HepG2 (cell line): ENCODE data around the gene ADGRG1. TPM values are rescaled to one million over a fixed set of nuclear protein-coding genes. Genes with fewer than 3 reads are reported as not detected.

Source experiments
- FOXO1 ChIP-seq: sonication (generic); formaldehyde crosslinking; IDR thresholded peaks from 2 replicates; pipeline ENCODE4 v1.4.0; 2020; ENCODE audit warnings: missing genetic modification reagents
- GABPB1 ChIP-seq: IDR thresholded peaks from 2 replicates; pipeline ENCODE4 v1.6.1; 2016; ENCODE audit warnings: mild to moderate bottlenecking, missing genetic modification reagents, moderate library complexity, missing compliant biosample characterization
- JUND ChIP-seq: sonication (generic); formaldehyde crosslinking; IDR thresholded peaks from 2 replicates; pipeline ENCODE4 v1.8.0; 2022; ENCODE audit warnings: mild to moderate bottlenecking, missing genetic modification reagents
- NFKBIZ ChIP-seq: IDR thresholded peaks from 2 replicates; pipeline ENCODE4 v1.6.1; 2018; ENCODE audit warnings: missing genetic modification reagents, missing compliant biosample characterization
- RBAK ChIP-seq: sonication (generic); formaldehyde crosslinking; IDR thresholded peaks from 2 replicates; pipeline ENCODE4 v1.5.1; 2020; ENCODE audit warnings: mild to moderate bottlenecking, missing genetic modification reagents
- SMC3 ChIP-seq: IDR thresholded peaks from 2 replicates; pipeline ENCODE4 v1.6.1; 2011; ENCODE audit warnings: low read length, improper control_type of control experiment
- TFE3 ChIP-seq: IDR thresholded peaks from 2 replicates; pipeline ENCODE4 v1.6.1; 2016
- YEATS4 ChIP-seq: sonication (generic); formaldehyde crosslinking; IDR thresholded peaks from 2 replicates; pipeline ENCODE4 v1.4.0; 2020; ENCODE audit warnings: missing genetic modification reagents, borderline replicate concordance
- ZBTB20 ChIP-seq: sonication (generic); formaldehyde crosslinking; IDR thresholded peaks from 2 replicates; pipeline ENCODE4 v1.8.1; 2023; ENCODE audit warnings: missing genetic modification reagents, low read depth, mild to moderate bottlenecking, borderline replicate concordance
- ZC3H13 ChIP-seq: sonication (generic); formaldehyde crosslinking; IDR thresholded peaks from 2 replicates; pipeline ENCODE4 v1.8.1; 2023; ENCODE audit warnings: mild to moderate bottlenecking, missing genetic modification reagents, moderate library complexity
- ZNF292 ChIP-seq: sonication (generic); formaldehyde crosslinking; IDR thresholded peaks from 2 replicates; pipeline ENCODE4 v1.8.1; 2022; ENCODE audit warnings: mild to moderate bottlenecking, low read depth, missing genetic modification reagents, borderline replicate concordance
- ZNF33B ChIP-seq: sonication (generic); formaldehyde crosslinking; IDR thresholded peaks from 2 replicates; pipeline ENCODE4 v1.5.1; 2020; ENCODE audit warnings: mild to moderate bottlenecking, missing genetic modification reagents
- ZNF451 ChIP-seq: sonication (generic); formaldehyde crosslinking; IDR thresholded peaks from 2 replicates; pipeline ENCODE4 v1.5.0; 2020; ENCODE audit warnings: mild to moderate bottlenecking, missing genetic modification reagents
- ZNF660 ChIP-seq: sonication (generic); formaldehyde crosslinking; IDR thresholded peaks from 2 replicates; pipeline ENCODE4 v1.5.1; 2020; ENCODE audit warnings: mild to moderate bottlenecking, low read depth, missing genetic modification reagents, borderline replicate concordance
- polyA plus RNA-seq, 8 experiments: library from polyadenylated mRNA; depleted of rRNA in 3 of 8; stranded (reverse) in 7 of 8; unstranded in 1 of 8; fragments of >200 nt; fragmentation: Illumina TruSeq in 4 of 8; extraction: Trizol in 4 of 8; gene quantifications; 2 replicates each; pipeline versions ENCODE4 v1.2.1 to v1.2.3, GENCODE V29; 2011 to 2016; ENCODE audit warnings: low read depth in 4 of 8, missing spikeins in 1 of 8, mixed read lengths in 1 of 8; ENCODE audit not compliant: insufficient read depth in 1 of 8
- total RNA-seq, 5 experiments: library from RNA; depleted of rRNA; stranded (reverse); fragments of >200 nt; fragmentation: Illumina TruSeq; extraction: Trizol; gene quantifications; 2 replicates each; pipeline ENCODE4 v1.2.3, GENCODE V29; 2016; ENCODE audit warnings: low read depth in 1 of 5
- TF ChIP-seq, protein P1 (sequence below): IDR thresholded peaks from 2 replicates; pipeline ENCODE4 v1.6.1; 2016; ENCODE audit warnings: missing genetic modification reagents, missing compliant biosample characterization
- TF ChIP-seq, protein P2 (sequence below): IDR thresholded peaks from 2 replicates; pipeline ENCODE4 v1.6.1; 2016; ENCODE audit warnings: missing compliant biosample characterization, missing genetic modification reagents, borderline replicate concordance
- TF ChIP-seq, protein P3 (sequence below): sonication (generic); formaldehyde crosslinking; IDR thresholded peaks from 2 replicates; pipeline ENCODE4 v1.5.0; 2020; ENCODE audit warnings: mild to moderate bottlenecking, missing genetic modification reagents, borderline replicate concordance

The ADGRG1 gene
- total and polyA plus RNA-seq, 2 of the 13 experiments (the other 11 are each of a cell fraction or from before 2014, with no cell fraction given) = 2.7 to 5.9 TPM

- TF ChIP-seq, protein P1, sequence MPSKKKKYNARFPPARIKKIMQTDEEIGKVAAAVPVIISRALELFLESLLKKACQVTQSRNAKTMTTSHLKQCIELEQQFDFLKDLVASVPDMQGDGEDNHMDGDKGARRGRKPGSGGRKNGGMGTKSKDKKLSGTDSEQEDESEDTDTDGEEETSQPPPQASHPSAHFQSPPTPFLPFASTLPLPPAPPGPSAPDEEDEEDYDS (CRISPR knock-in tag) = peak; percentile 70
- TF ChIP-seq JUND (no peak), RBAK (no peak), ZC3H13 (CRISPR knock-in tag) (no peak), TFE3 (CRISPR knock-in tag) (peak; percentile 12; the same call in 1 of the 2 replicates), ZNF660 (no peak), GABPB1 (CRISPR knock-in tag) (no peak), NFKBIZ (CRISPR knock-in tag) (no peak), FOXO1 (CRISPR knock-in tag) (peak; percentile 11; the same call in 1 of the 2 replicates), ZNF451 (no peak), YEATS4 (CRISPR knock-in tag) (no peak; the same call in 1 of the 2 replicates), ZBTB20 (no peak; the same call in 1 of the 2 replicates), ZNF292 (peak; percentile 32; the same call in 1 of the 2 replicates), SMC3 (no peak), ZNF33B (CRISPR knock-in tag) (no peak; the same call in 1 of the 2 replicates)
- TF ChIP-seq, protein P2, sequence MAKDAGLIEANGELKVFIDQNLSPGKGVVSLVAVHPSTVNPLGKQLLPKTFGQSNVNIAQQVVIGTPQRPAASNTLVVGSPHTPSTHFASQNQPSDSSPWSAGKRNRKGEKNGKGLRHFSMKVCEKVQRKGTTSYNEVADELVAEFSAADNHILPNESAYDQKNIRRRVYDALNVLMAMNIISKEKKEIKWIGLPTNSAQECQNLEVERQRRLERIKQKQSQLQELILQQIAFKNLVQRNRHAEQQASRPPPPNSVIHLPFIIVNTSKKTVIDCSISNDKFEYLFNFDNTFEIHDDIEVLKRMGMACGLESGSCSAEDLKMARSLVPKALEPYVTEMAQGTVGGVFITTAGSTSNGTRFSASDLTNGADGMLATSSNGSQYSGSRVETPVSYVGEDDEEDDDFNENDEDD (CRISPR knock-in tag) = no peak
- TF ChIP-seq, protein P3, sequence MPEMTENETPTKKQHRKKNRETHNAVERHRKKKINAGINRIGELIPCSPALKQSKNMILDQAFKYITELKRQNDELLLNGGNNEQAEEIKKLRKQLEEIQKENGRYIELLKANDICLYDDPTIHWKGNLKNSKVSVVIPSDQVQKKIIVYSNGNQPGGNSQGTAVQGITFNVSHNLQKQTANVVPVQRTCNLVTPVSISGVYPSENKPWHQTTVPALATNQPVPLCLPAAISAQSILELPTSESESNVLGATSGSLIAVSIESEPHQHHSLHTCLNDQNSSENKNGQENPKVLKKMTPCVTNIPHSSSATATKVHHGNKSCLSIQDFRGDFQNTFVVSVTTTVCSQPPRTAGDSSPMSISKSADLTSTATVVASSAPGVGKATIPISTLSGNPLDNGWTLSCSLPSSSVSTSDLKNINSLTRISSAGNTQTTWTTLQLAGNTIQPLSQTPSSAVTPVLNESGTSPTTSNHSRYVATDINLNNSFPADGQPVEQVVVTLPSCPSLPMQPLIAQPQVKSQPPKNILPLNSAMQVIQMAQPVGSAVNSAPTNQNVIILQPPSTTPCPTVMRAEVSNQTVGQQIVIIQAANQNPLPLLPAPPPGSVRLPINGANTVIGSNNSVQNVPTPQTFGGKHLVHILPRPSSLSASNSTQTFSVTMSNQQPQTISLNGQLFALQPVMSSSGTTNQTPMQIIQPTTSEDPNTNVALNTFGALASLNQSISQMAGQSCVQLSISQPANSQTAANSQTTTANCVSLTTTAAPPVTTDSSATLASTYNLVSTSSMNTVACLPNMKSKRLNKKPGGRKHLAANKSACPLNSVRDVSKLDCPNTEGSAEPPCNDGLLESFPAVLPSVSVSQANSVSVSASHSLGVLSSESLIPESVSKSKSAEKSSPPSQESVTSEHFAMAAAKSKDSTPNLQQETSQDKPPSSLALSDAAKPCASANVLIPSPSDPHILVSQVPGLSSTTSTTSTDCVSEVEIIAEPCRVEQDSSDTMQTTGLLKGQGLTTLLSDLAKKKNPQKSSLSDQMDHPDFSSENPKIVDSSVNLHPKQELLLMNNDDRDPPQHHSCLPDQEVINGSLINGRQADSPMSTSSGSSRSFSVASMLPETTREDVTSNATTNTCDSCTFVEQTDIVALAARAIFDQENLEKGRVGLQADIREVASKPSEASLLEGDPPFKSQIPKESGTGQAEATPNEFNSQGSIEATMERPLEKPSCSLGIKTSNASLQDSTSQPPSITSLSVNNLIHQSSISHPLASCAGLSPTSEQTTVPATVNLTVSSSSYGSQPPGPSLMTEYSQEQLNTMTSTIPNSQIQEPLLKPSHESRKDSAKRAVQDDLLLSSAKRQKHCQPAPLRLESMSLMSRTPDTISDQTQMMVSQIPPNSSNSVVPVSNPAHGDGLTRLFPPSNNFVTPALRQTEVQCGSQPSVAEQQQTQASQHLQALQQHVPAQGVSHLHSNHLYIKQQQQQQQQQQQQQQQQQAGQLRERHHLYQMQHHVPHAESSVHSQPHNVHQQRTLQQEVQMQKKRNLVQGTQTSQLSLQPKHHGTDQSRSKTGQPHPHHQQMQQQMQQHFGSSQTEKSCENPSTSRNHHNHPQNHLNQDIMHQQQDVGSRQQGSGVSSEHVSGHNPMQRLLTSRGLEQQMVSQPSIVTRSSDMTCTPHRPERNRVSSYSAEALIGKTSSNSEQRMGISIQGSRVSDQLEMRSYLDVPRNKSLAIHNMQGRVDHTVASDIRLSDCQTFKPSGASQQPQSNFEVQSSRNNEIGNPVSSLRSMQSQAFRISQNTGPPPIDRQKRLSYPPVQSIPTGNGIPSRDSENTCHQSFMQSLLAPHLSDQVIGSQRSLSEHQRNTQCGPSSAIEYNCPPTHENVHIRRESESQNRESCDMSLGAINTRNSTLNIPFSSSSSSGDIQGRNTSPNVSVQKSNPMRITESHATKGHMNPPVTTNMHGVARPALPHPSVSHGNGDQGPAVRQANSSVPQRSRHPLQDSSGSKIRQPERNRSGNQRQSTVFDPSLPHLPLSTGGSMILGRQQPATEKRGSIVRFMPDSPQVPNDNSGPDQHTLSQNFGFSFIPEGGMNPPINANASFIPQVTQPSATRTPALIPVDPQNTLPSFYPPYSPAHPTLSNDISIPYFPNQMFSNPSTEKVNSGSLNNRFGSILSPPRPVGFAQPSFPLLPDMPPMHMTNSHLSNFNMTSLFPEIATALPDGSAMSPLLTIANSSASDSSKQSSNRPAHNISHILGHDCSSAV (CRISPR knock-in tag) = no peak
Measured at GRCh38 chr16:57704011-57704904, 75.8 kb downstream of the ADGRG1 start (continued).
